ENCODE measurements around the gene ARMC9. TPM values are rescaled to one million over a fixed set of nuclear protein-coding genes. Genes with fewer than 3 reads are reported as not detected.

Gene ARMC9
- total and polyA plus RNA-seq, 2 of the 13 experiments (the other 11 are each of a cell fraction or from before 2014, with no cell fraction given) = 9.1 to 12.8 TPM

GRCh38 chr2:231343006-231343710 is 144.7 kb downstream of the ARMC9 start:
- no peak overlapping the region for H3K4me3 ChIP-seq (replicated peaks in 1 of 3; ENCODE audit: insufficient read depth in 1 of 3, low read depth in 2 of 3, low read length in 3 of 3)
- ATAC-seq (no peak), DNase-seq (ENCODE audit: low spot score) (no peak), FAIRE-seq (no peak)
- no peak overlapping the region for H3K27ac ChIP-seq (ENCODE audit: extremely low read length, insufficient read depth, low read length)
- WGBS (ENCODE audit: low lambda C conversion rate) = 80% methylated on average over 4 of the region's 4 CpGs
- H3K36me3 ChIP-seq (replicated peaks in 1 of 2; ENCODE audit: control insufficient read depth in 1 of 2, insufficient read depth in 2 of 2, low read length in 2 of 2) = no peaks in the 10 kb centered on the region
- no peak overlapping the region for H3K4me2 ChIP-seq (ENCODE audit: low read depth, low read length)
- no peaks in the 10 kb centered on the region for H4K20me1 ChIP-seq (ENCODE audit: insufficient read depth, low read length)
- H3K9me3 ChIP-seq (ENCODE audit: low read length) = no peaks in the 10 kb centered on the region
- POLR2A ChIA-PET = no interaction called here
- H3K27me3 ChIP-seq (ENCODE audit: control insufficient read depth in 1 of 2, insufficient read depth in 2 of 2, low read length in 2 of 2) = no peaks in the 10 kb centered on the region
- intact Hi-C loops (cut with micrococcal nuclease; ENCODE audit: unreplicated experiment) (no loop called here), in situ Hi-C loops (cut with HindIII; ENCODE audit: extremely low pct_ligation_motif_present, low pct_unique_long_range_greater_than_20kb) (no loop called here)
- H3K9ac ChIP-seq (ENCODE audit: insufficient read depth, low read depth, low read length) = no peak overlapping the region
- TF ChIP-seq ZNF549 (CRISPR knock-in tag; IDR thresholded peaks at IDR 0.05) = no peak
- no peaks in the 10 kb centered on the region for H3K79me2 ChIP-seq (ENCODE audit: insufficient read depth, low read length)
- no TSS peak for BruUV-seq (replicated peaks)
- CTCF ChIA-PET (ENCODE audit: low intra/inter-chr PET ratio, low total read pairs) = no interaction called here
- peaks cover 5% of the 10 kb centered on the region for H3K4me1 ChIP-seq (ENCODE audit: insufficient read depth, low read length)
- no peak overlapping the region for H2AFZ ChIP-seq (ENCODE audit: low read length)

- ATAC-seq = no peak
- Histone ChIP-seq H4K20me1 (ENCODE audit: insufficient read depth, low read length) (no peaks in the 10 kb centered on the region), H3K27me3 (ENCODE audit: control insufficient read depth in 1 of 2, insufficient read depth in 2 of 2, low read length in 2 of 2) (no peaks in the 10 kb centered on the region), H3K4me1 (ENCODE audit: insufficient read depth, low read length) (0 out of 2 replicates have a peak, but pooled peaks cover 4% of the 10 kb centered on the region), H3K4me2 (ENCODE audit: low read depth, low read length) (no peak overlapping the region), H3K79me2 (ENCODE audit: insufficient read depth, low read length) (no peaks in the 10 kb centered on the region), H3K27ac (ENCODE audit: extremely low read length, insufficient read depth, low read length) (no peak overlapping the region), H3K9me3 (ENCODE audit: low read length) (no peaks in the 10 kb centered on the region), H3K36me3 (replicated peaks in 1 of 2; ENCODE audit: control insufficient read depth in 1 of 2, insufficient read depth in 2 of 2, low read length in 2 of 2) (no peaks in the 10 kb centered on the region), H3K4me3 (replicated peaks in 1 of 3; ENCODE audit: insufficient read depth in 1 of 3, low read depth in 2 of 3, low read length in 3 of 3) (no peak overlapping the region), H3K9ac (ENCODE audit: insufficient read depth, low read depth, low read length) (no peak overlapping the region), H2AFZ (ENCODE audit: low read length) (no peak overlapping the region)
- BruUV-seq (replicated peaks) = no TSS peak
- 86% methylated on average over 3 of the region's 3 CpGs for WGBS (ENCODE audit: low lambda C conversion rate)
- CTCF ChIA-PET (ENCODE audit: low intra/inter-chr PET ratio, low total read pairs) = no interaction called here
- TF ChIP-seq GPBP1L1 (CRISPR knock-in tag; IDR thresholded peaks at IDR 0.05) (no peak), ZXDC (CRISPR knock-in tag; IDR thresholded peaks at IDR 0.05) (no peak), PAWR (CRISPR knock-in tag; IDR thresholded peaks at IDR 0.05; ENCODE audit: borderline replicate concordance) (no peak), ZNF577 (CRISPR knock-in tag; IDR thresholded peaks at IDR 0.05; ENCODE audit: borderline replicate concordance, low read depth) (no peak), ZNF713 (CRISPR knock-in tag; IDR thresholded peaks at IDR 0.05) (no peak), TSC22D2 (CRISPR knock-in tag; IDR thresholded peaks at IDR 0.05; ENCODE audit: borderline replicate concordance) (no peak)
- no peak for FAIRE-seq
- POLR2A ChIA-PET = no interaction called here
- DNase-seq (ENCODE audit: low spot score) = no peak
- intact Hi-C loops (cut with micrococcal nuclease; ENCODE audit: unreplicated experiment) (no loop called here), in situ Hi-C loops (cut with HindIII; ENCODE audit: extremely low pct_ligation_motif_present, low pct_unique_long_range_greater_than_20kb) (no loop called here)
Observed at GRCh38 chr2:231343988-231344387, 145.6 kb downstream of the ARMC9 start.

Data from HepG2 (cell line).